Upper lobe of left lung (tissue), 4 donors: ENCODE data around the gene XYLT1.

Experiments used
- CTCF ChIP-seq, 6 experiments: fragments of 450-650 bp in 4 of 6; fragments of 200-600 bp in 2 of 6; sonication (generic) in 2 of 6; IDR thresholded peaks; one replicate each; pipeline ENCODE4 v1.5.1; 2016 to 2019; ENCODE audit warnings: antibody characterized with exemption in 6 of 6
- EP300 ChIP-seq, 4 donors: sonication (generic); formaldehyde crosslinking; IDR thresholded peaks; one replicate each; pipeline ENCODE4 v1.5.1; 2017; ENCODE audit warnings: antibody characterized with exemption in 4 of 4, control low read depth in 2 of 4
- POLR2A ChIP-seq, 4 donors: fragments of 450-650 bp; IDR thresholded peaks; one replicate each; pipeline ENCODE4 v1.5.1; 2016 to 2017; ENCODE audit warnings: antibody characterized with exemption in 4 of 4, mild to moderate bottlenecking in 2 of 4
- POLR2AphosphoS5 ChIP-seq, 2 donors: sonication (generic); formaldehyde crosslinking; IDR thresholded peaks; one replicate each; pipeline ENCODE4 v1.5.1; 2017; ENCODE audit warnings: antibody characterized with exemption in 2 of 2

GRCh38 chr16:17369421-17370222, 101.1 kb downstream of the XYLT1 start:
- TF ChIP-seq POLR2A (IDR thresholded peaks at IDR 0.05) (peak in 1 of 4 donors; percentile 39), EP300 (IDR thresholded peaks at IDR 0.05) (peak in 2 of 4 donors; percentile 27 to 32), CTCF (IDR thresholded peaks at IDR 0.05) (no peak), POLR2AphosphoS5 (IDR thresholded peaks at IDR 0.05) (peak; percentile 61 to 69)
